Lower leg skin (tissue), 3 donors: ENCODE data around the gene NUSAP1.

Experiments
- CTCF ChIP-seq, 3 donors: fragments of 450-650 bp; IDR thresholded peaks; one replicate each; pipeline ENCODE4 v1.5.1; 2016; ENCODE audit warnings: antibody characterized with exemption in 3 of 3, mild to moderate bottlenecking in 3 of 3, moderate library complexity in 2 of 3
- POLR2A ChIP-seq, 2 donors: fragments of 450-650 bp; IDR thresholded peaks; one replicate each; pipeline ENCODE4 v1.6.1; 2016 to 2017; ENCODE audit warnings: antibody characterized with exemption in 2 of 2, mild to moderate bottlenecking in 1 of 2, moderate library complexity in 1 of 2

GRCh38 chr15:41337631-41338522 lies 5.2 kb downstream of the NUSAP1 start:
- TF ChIP-seq POLR2A (IDR thresholded peaks at IDR 0.05) (no peak), CTCF (IDR thresholded peaks at IDR 0.05) (no peak)
